OCI-LY7 (cell line): Measurements from ENCODE around the gene SPIC. TPM values are rescaled to one million over a fixed set of nuclear protein-coding genes. Genes with fewer than 3 reads are reported as not detected.

ENCODE experiments used
- BruUV-seq: library from RNA; stranded (reverse); fragments of 400-500 nt; replicated peaks from 2 replicates; lab custom pipeline; 2021; lab: Mats Ljungman, UMichigan
- CTCF ChIA-PET: fragments of 300-600 bp; sonication (Branson Sonifier 250); formaldehyde crosslinking; loops from one replicate; lab custom pipeline; 2022; ENCODE audit warnings: antibody characterized with exemption; ENCODE audit not compliant: unreplicated experiment; lab: Charles Lee
- POLR2A ChIA-PET: fragments of 300-600 bp; sonication (Branson Sonifier 250); formaldehyde crosslinking; loops from one replicate; lab custom pipeline; 2022; ENCODE audit warnings: antibody characterized with exemption; lab: Charles Lee
- DNase-seq: peaks from one replicate; pipeline ENCODE4 v3.0.0-alpha.2; 2015; ENCODE audit warnings: low spot score
- H2AFZ ChIP-seq: fragments of 200-600 bp; sonication (generic), shearing (Covaris generic); 2 replicates; pipeline ENCODE4 v1.6.1; 2014; ENCODE audit warnings: mild to moderate bottlenecking, antibody characterized with exemption, low read length, moderate library complexity
- H3K27ac ChIP-seq: fragments of 200-600 bp; sonication (generic); 2 replicates; pipeline ENCODE4 v1.5.1; 2014; ENCODE audit warnings: mixed run types, low read depth, mild to moderate bottlenecking, moderate library complexity, low read length, inconsistent platforms; ENCODE audit not compliant: poor library complexity, severe bottlenecking
- H3K36me3 ChIP-seq: fragments of 200-600 bp; sonication (generic); 2 replicates; pipeline ENCODE4 v1.6.1; 2014; ENCODE audit warnings: mild to moderate bottlenecking, antibody characterized with exemption, low read length, moderate library complexity, mixed read lengths; ENCODE audit not compliant: insufficient read depth
- H3K4me1 ChIP-seq: fragments of 200-600 bp; sonication (generic); 2 replicates; pipeline ENCODE4 v1.5.1; 2014; ENCODE audit warnings: mild to moderate bottlenecking, low read length; ENCODE audit not compliant: insufficient read depth, poor library complexity, severe bottlenecking
- H3K4me2 ChIP-seq: fragments of 200-600 bp; sonication (generic); 2 replicates; pipeline ENCODE4 v1.6.1; 2014; ENCODE audit warnings: mild to moderate bottlenecking, low read length
- H3K4me3 ChIP-seq: fragments of 200-600 bp; sonication (generic); 2 replicates; pipeline ENCODE4 v1.5.1; 2014; ENCODE audit warnings: mild to moderate bottlenecking, low read depth, low read length; ENCODE audit not compliant: poor library complexity, severe bottlenecking
- H3K79me2 ChIP-seq: fragments of 200-600 bp; sonication (generic); 2 replicates; pipeline ENCODE4 v1.6.1; 2016; ENCODE audit warnings: low read depth, mild to moderate bottlenecking, low read length, moderate library complexity, mixed read lengths; ENCODE audit not compliant: insufficient read depth
- H3K9me2 ChIP-seq: fragments of 200-600 bp; sonication (generic); 2 replicates; pipeline ENCODE4 v1.6.1; 2016; ENCODE audit warnings: mild to moderate bottlenecking, low read length, mixed read lengths; ENCODE audit not compliant: insufficient read depth
- H3K9me3 ChIP-seq: fragments of 200-600 bp; sonication (generic); 2 replicates; pipeline ENCODE4 v1.6.1; 2014; ENCODE audit warnings: mild to moderate bottlenecking, mixed run types, low read length, mixed read lengths
- H4K20me1 ChIP-seq: fragments of 200-600 bp; sonication (generic); 2 replicates; pipeline ENCODE4 v1.6.1; 2014; ENCODE audit warnings: mild to moderate bottlenecking, antibody characterized with exemption, low read length, moderate library complexity, mixed read lengths; ENCODE audit not compliant: insufficient read depth
- EZH2phosphoT487 ChIP-seq: fragments of 200-600 bp; sonication (generic); IDR thresholded peaks from 2 replicates; pipeline ENCODE4 v1.6.1; 2018; ENCODE audit warnings: low read depth, borderline replicate concordance, mild to moderate bottlenecking, mixed run types, antibody characterized with exemption, low read length, moderate library complexity, mixed read lengths
- intact Hi-C: fragments of 100-400 bp; cut with micrococcal nuclease; formaldehyde crosslinking; loops from one replicate; pipeline ENCODE4 v1.10.0; 2022; ENCODE audit not compliant: unreplicated experiment
- small RNA-seq: library from RNA; depleted of rRNA; stranded (forward); fragments of <200 nt; gene quantifications from one replicate; pipeline ENCODE3, GENCODE V24; 2014
- total RNA-seq, 2 experiments: library from RNA; depleted of rRNA in 1 of 2; stranded (reverse); fragments of >200 nt in 1 of 2; shearing (Covaris generic) in 1 of 2; gene quantifications; 2 replicates each; pipeline ENCODE4 v1.2.3, GENCODE V29; 2014 to 2022
- TF ChIP-seq, protein P1 (sequence below): fragments of 200-600 bp; sonication (generic); conservative IDR thresholded peaks from 2 replicates; pipeline ENCODE4 v1.5.1; 2014; ENCODE audit warnings: mild to moderate bottlenecking, antibody characterized with exemption, low read length, moderate library complexity, mixed read lengths

Gene SPIC
- total RNA-seq, 2 experiments from 2014 or later, result not detected

DNA sequence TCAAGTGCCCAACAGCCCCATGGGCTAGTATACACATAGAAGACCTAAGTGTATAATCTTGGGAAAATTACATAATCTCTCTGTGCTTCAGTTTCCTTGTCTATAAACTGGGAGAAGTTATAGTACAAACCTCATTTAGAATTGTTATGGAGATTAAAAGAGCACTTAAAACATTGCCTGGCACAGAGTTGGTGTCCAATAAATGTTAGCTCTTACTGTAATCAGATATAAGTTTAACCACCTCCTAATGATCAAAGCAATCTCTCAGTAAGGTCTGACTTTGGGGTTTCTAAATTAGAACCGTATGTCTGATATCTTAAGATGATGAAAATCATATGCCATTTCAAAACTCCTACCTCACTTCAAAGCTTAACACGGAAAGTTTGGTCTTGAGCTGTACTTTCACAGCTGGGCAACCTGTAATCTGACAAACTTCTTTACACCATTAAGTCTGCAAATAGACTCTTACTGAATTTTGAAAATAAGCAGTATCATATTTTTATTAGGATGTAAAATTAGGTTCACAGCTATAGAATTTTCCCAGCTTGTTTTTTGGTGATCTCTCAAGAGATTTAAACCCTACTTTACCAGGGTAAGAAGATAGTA lies 61.0 kb downstream of the SPIC start:
- no peaks in the 10 kb centered on the region for H3K9me2 ChIP-seq
- intact Hi-C loops, result no loop called here
- no peak overlapping the region for H3K4me3 ChIP-seq
- no peak overlapping the region for H3K4me2 ChIP-seq
- no peaks in the 10 kb centered on the region for H3K36me3 ChIP-seq
- H3K9me3 ChIP-seq, result no peaks in the 10 kb centered on the region
- BruUV-seq, result no TSS peak
- no peak overlapping the region for H2AFZ ChIP-seq
- no peaks in the 10 kb centered on the region for H3K4me1 ChIP-seq
- no peak for DNase-seq
- no peak for TF ChIP-seq EZH2phosphoT487
- TF ChIP-seq, protein P1, sequence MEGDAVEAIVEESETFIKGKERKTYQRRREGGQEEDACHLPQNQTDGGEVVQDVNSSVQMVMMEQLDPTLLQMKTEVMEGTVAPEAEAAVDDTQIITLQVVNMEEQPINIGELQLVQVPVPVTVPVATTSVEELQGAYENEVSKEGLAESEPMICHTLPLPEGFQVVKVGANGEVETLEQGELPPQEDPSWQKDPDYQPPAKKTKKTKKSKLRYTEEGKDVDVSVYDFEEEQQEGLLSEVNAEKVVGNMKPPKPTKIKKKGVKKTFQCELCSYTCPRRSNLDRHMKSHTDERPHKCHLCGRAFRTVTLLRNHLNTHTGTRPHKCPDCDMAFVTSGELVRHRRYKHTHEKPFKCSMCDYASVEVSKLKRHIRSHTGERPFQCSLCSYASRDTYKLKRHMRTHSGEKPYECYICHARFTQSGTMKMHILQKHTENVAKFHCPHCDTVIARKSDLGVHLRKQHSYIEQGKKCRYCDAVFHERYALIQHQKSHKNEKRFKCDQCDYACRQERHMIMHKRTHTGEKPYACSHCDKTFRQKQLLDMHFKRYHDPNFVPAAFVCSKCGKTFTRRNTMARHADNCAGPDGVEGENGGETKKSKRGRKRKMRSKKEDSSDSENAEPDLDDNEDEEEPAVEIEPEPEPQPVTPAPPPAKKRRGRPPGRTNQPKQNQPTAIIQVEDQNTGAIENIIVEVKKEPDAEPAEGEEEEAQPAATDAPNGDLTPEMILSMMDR, result no peak
- POLR2A ChIA-PET, result interaction anchor here (0.6 to 1.3 kb wide), 2 partner anchors 10 to 264 kb away, joined by 3 to 8 read pairs; no protein-coding TSS in a partner anchor
- CTCF ChIA-PET, result interaction anchor here (0.6 kb wide), 1 partner anchor 929 kb away, joined by 4 read pairs; no protein-coding TSS in a partner anchor
- H4K20me1 ChIP-seq, result no peaks in the 10 kb centered on the region
- no peaks in the 10 kb centered on the region for H3K79me2 ChIP-seq
- no peak overlapping the region for H3K27ac ChIP-seq

Small RNA genes lying within 50 kb of the gene (small RNA-seq; reads per million reads assigned to genes)
- gene RF00019, result not detected
- 0.26 reads per million for gene RNA5SP367
- 31.8 reads per million, percentile 98 among the genes with 10 or more reads in this experiment for gene RNU5E-5P

Other genes starting within 250 kb of the SPIC start
- gene UTP20, start 195.2 kb upstream of the SPIC start, total RNA-seq (2014; rRNA removed; shearing (Covaris generic)), result 14.5 and 15.7 TPM in 2 replicates
- 17.5 and 21.4 TPM in 2 replicates for gene UTP20, start 195.2 kb upstream of the SPIC start, total RNA-seq (2022)
- 61.1 and 63.3 TPM in 2 replicates for gene ARL1, start 67.6 kb upstream of the SPIC start, total RNA-seq (2014; rRNA removed; shearing (Covaris generic))
- 68.1 and 75.3 TPM in 2 replicates for gene ARL1, start 67.6 kb upstream of the SPIC start, total RNA-seq (2022)
- gene MYBPC1, start 119.6 kb downstream of the SPIC start, total RNA-seq (2014; rRNA removed; shearing (Covaris generic)), result not detected in 2 replicates
- gene MYBPC1, start 119.6 kb downstream of the SPIC start, total RNA-seq (2022), result not detected in 2 replicates
- gene CHPT1, start 222.3 kb downstream of the SPIC start, total RNA-seq (2014; rRNA removed; shearing (Covaris generic)), result 33.6 and 56.6 TPM in 2 replicates
- 44.3 and 44.9 TPM in 2 replicates for gene CHPT1, start 222.3 kb downstream of the SPIC start, total RNA-seq (2022)